ENCODE measurements around the gene TMEM225B. TPM values are rescaled to one million over a fixed set of nuclear protein-coding genes. Genes with fewer than 3 reads are reported as not detected.

Gene TMEM225B
- total RNA-seq, 2 donors from 2014 or later: 0.26 to 3.2 TPM

- Mint-ChIP-seq H3K27ac (no peak overlapping the region), H3K4me1 (peaks cover 10% of the 10 kb centered on the region), H3K9me3 (no peaks in the 10 kb centered on the region), H3K27me3 (ENCODE audit: insufficient read depth) (no peaks in the 10 kb centered on the region), H3K4me3 (peak overlapping the region; percentile 99), H3K36me3 (ENCODE audit: low read depth) (peaks cover 24% of the 10 kb centered on the region)
- H3K9ac ChIP-seq (ENCODE audit: extremely low read depth, low read length, poor library complexity, severe bottlenecking): peak overlapping the region; percentile 98
- no peaks in the 10 kb centered on the region for H3K4me1 ChIP-seq (ENCODE audit: control insufficient read depth, insufficient read depth, low read length)
- peak overlapping the region; percentile 99 for H3K4me3 ChIP-seq (ENCODE audit: low read length)
- no peaks in the 10 kb centered on the region for H3K27me3 ChIP-seq (ENCODE audit: control insufficient read depth, insufficient read depth, low read length, poor library complexity, severe bottlenecking)
- H3K27ac ChIP-seq (ENCODE audit: low read depth, low read length): no peak overlapping the region
- no peaks in the 10 kb centered on the region for H3K9me3 ChIP-seq (ENCODE audit: control insufficient read depth, low read length)
- 91 to 93% methylated on average over 3 to 4 of the region's 4 CpGs for WGBS, 2 experiments (ENCODE audit: insufficient coverage in 1 of 2, insufficient read length in 1 of 2)
- TF ChIP-seq CTCF (conservative IDR thresholded peaks at IDR 0.05): no peak
- no peak for DNase-seq
- peaks cover 40% of the 10 kb centered on the region for H3K36me3 ChIP-seq (ENCODE audit: control insufficient read depth, insufficient read depth, low read length)
Observed at GRCh38 chr7:99557196-99557607, 40.9 kb upstream of the TMEM225B start.

- Histone ChIP-seq H3K4me3 (ENCODE audit: low read length) (peak overlapping the region; percentile 99), H3K9me3 (ENCODE audit: control insufficient read depth, low read length) (no peaks in the 10 kb centered on the region), H3K27ac (ENCODE audit: low read depth, low read length) (peak overlapping the region; percentile 93), H3K4me1 (ENCODE audit: control insufficient read depth, insufficient read depth, low read length) (no peaks in the 10 kb centered on the region), H3K36me3 (ENCODE audit: control insufficient read depth, insufficient read depth, low read length) (peaks cover 47% of the 10 kb centered on the region), H3K27me3 (ENCODE audit: control insufficient read depth, insufficient read depth, low read length, poor library complexity, severe bottlenecking) (no peaks in the 10 kb centered on the region), H3K9ac (ENCODE audit: extremely low read depth, low read length, poor library complexity, severe bottlenecking) (peak overlapping the region; percentile 98)
- no peak for TF ChIP-seq CTCF (conservative IDR thresholded peaks at IDR 0.05)
- Mint-ChIP-seq H3K9me3 (no peaks in the 10 kb centered on the region), H3K27me3 (ENCODE audit: insufficient read depth) (no peaks in the 10 kb centered on the region), H3K4me3 (peak overlapping the region; percentile 99), H3K4me1 (peaks cover 14% of the 10 kb centered on the region), H3K36me3 (ENCODE audit: low read depth) (peaks cover 32% of the 10 kb centered on the region), H3K27ac (peak overlapping the region; percentile 90)
- WGBS, 2 experiments (ENCODE audit: insufficient coverage in 1 of 2, insufficient read length in 1 of 2): 1 to 4% methylated on average over 6 to 17 of the region's 17 CpGs
- no peak for DNase-seq
Observed at GRCh38 chr7:99557940-99558305, 40.1 kb upstream of the TMEM225B start.

- Histone ChIP-seq H3K27ac (ENCODE audit: low read depth, low read length) (peak within 1 kb of the TSS; percentile 93), H3K4me1 (ENCODE audit: control insufficient read depth, insufficient read depth, low read length) (no peaks in the 10 kb centered on the region), H3K9ac (ENCODE audit: extremely low read depth, low read length, poor library complexity, severe bottlenecking) (peak within 1 kb of the TSS; percentile 98), H3K4me3 (ENCODE audit: low read length) (peak within 1 kb of the TSS; percentile 99), H3K27me3 (ENCODE audit: control insufficient read depth, insufficient read depth, low read length, poor library complexity, severe bottlenecking) (no peaks in the 10 kb centered on the region), H3K36me3 (ENCODE audit: control insufficient read depth, insufficient read depth, low read length) (peaks cover 49% of the 10 kb centered on the region), H3K9me3 (ENCODE audit: control insufficient read depth, low read length) (no peaks in the 10 kb centered on the region)
- peaks cover 14% of the 10 kb centered on the region for H3K4me1 Mint-ChIP-seq
- no peaks in the 10 kb centered on the region for H3K9me3 Mint-ChIP-seq
- WGBS, 2 experiments (ENCODE audit: insufficient coverage in 1 of 2, insufficient read length in 1 of 2): 0% methylated on average over 32 to 73 of the region's 73 CpGs
- peak; percentile 99 for DNase-seq
- peaks cover 34% of the 10 kb centered on the region for H3K36me3 Mint-ChIP-seq (ENCODE audit: low read depth)
- peak within 1 kb of the TSS; percentile 99 for H3K4me3 Mint-ChIP-seq
- peak within 1 kb of the TSS; percentile 90 for H3K27ac Mint-ChIP-seq
- no peak for TF ChIP-seq CTCF (conservative IDR thresholded peaks at IDR 0.05)
- H3K27me3 Mint-ChIP-seq (ENCODE audit: insufficient read depth): no peaks in the 10 kb centered on the region
Observed at GRCh38 chr7:99558306-99559174, 39.5 kb upstream of the TMEM225B start, which contains the start of gene ZNF655. ZNF655 (plus strand) TSS chr7:99558642; CDS start chr7:99560560, 1,918 bp downstream.

Data from endodermal cell (in vitro differentiated cells).